Esophagus squamous epithelium (tissue), 5 donors: ENCODE data around the gene NDUFA12. TPM values are rescaled to one million over a fixed set of nuclear protein-coding genes. Genes with fewer than 3 reads are reported as not detected.

Experiments
- DNase-seq: peaks from one replicate; lab custom pipeline; 2025; lab: John Stamatoyannopoulos, UW
- H3K27ac ChIP-seq, 4 donors: fragments of 200-600 bp; sonication (generic); one replicate each; pipeline ENCODE4 v1.5.1; 2016 to 2019; ENCODE audit warnings: mild to moderate bottlenecking in 1 of 4
- H3K27me3 ChIP-seq, 4 donors: fragments of 200-600 bp; sonication (generic); 1 replicate in 3 of 4; 2 replicates in 1 of 4; pipeline versions ENCODE4 v1.5.1 to v1.6.0; 2017 to 2021; ENCODE audit warnings: antibody characterized with exemption in 1 of 4
- H3K36me3 ChIP-seq, 3 donors: fragments of 200-600 bp; sonication (generic); one replicate each; pipeline ENCODE4 v1.5.1; 2016 to 2019
- H3K4me1 ChIP-seq, 3 donors: fragments of 200-600 bp; sonication (generic); one replicate each; pipeline ENCODE4 v1.5.1; 2017 to 2019
- H3K4me3 ChIP-seq, 4 donors: fragments of 200-600 bp; sonication (generic); 1 replicate in 3 of 4; 2 replicates in 1 of 4; pipeline ENCODE4 v1.5.1; 2016 to 2019; ENCODE audit warnings: mild to moderate bottlenecking in 2 of 4, moderate library complexity in 1 of 4
- H3K9me3 ChIP-seq, 3 donors: fragments of 200-600 bp; sonication (generic); one replicate each; pipeline ENCODE4 v1.5.1; 2016 to 2019
- CTCF ChIP-seq, 6 experiments: fragments of 450-650 bp in 4 of 6; fragments of 200-600 bp in 2 of 6; sonication (generic) in 2 of 6; IDR thresholded peaks; one replicate each; pipeline ENCODE4 v1.5.1; 2016 to 2019; ENCODE audit warnings: antibody characterized with exemption in 6 of 6, mild to moderate bottlenecking in 4 of 6, moderate library complexity in 4 of 6
- POLR2A ChIP-seq, 4 donors: fragments of 450-650 bp; IDR thresholded peaks; one replicate each; pipeline ENCODE4 v1.6.1; 2017; ENCODE audit warnings: antibody characterized with exemption in 4 of 4, mild to moderate bottlenecking in 4 of 4, moderate library complexity in 3 of 4
- WGBS, 2 donors: methylation state at CpG; one replicate each; pipeline ENCODE4 v1.1.5; 2018; 5-methylcytosine and 5-hydroxymethylcytosine counted together
- intact Hi-C: fragments of 100-400 bp; cut with DNase I; formaldehyde crosslinking; loops from one replicate; pipeline ENCODE4 v1.15.0; 2022
- total RNA-seq, 4 donors: library from RNA; depleted of rRNA; stranded (reverse); fragments of >200 nt; gene quantifications; one replicate each; pipeline ENCODE4 v1.1.0, GENCODE V29; 2016
- donor health status: DM: yes; HTN: yes; CAD: no.

NDUFA12 gene
- total RNA-seq, 4 donors from 2014 or later: 86.1 to 163 (median 97.6) TPM

DNA sequence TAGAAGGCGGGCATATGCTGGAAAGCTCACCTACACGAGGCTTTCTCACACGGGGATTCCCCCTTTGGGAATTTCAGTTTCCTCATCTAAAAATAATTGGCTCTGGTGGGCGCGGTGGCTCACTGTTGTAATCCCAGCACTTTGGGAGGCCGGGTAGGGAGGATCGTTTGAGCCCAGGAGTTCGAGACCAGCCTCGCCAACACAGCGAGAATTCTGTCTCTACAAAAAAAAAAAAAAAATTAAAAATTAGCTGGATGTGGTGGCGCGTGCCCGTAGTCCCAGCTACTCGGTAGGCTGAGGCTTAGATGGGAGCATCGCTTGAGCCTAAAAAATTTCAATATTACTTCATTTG, 400 bp upstream of the NDUFA12 start:
- peak overlapping the region; percentile 79 to 93 (median 86) for H3K4me3 ChIP-seq
- intact Hi-C loops: no loop called here
- H3K4me1 ChIP-seq: peaks cover 8 to 43% (median 9%) of the 10 kb centered on the region in 3 donors
- peaks cover 0 to 19% (median 0%) of the 10 kb centered on the region in 3 donors for H3K36me3 ChIP-seq
- TF ChIP-seq CTCF (IDR thresholded peaks at IDR 0.05) (no peak), POLR2A (IDR thresholded peaks at IDR 0.05) (no peak)
- H3K27me3 ChIP-seq: no peaks in the 10 kb centered on the region
- peaks cover 0 to 20% (median 0%) of the 10 kb centered on the region in 3 donors for H3K9me3 ChIP-seq
- peak overlapping the region; percentile 88 to 94 (median 93) for H3K27ac ChIP-seq
- no peak for DNase-seq
- WGBS, 2 donors: 61 to 65% methylated on average over 10 to 15 of the region's 15 CpGs

GRCh38 chr12:95002754-95003153, 743 bp downstream of the NDUFA12 start:
- H3K4me3 ChIP-seq: peak overlapping the region; percentile 79 to 93 (median 86)
- H3K27me3 ChIP-seq: no peaks in the 10 kb centered on the region
- H3K36me3 ChIP-seq: peaks cover 0 to 19% (median 0%) of the 10 kb centered on the region in 3 donors
- peaks cover 0 to 8% (median 0%) of the 10 kb centered on the region in 3 donors for H3K9me3 ChIP-seq
- TF ChIP-seq CTCF (IDR thresholded peaks at IDR 0.05) (no peak), POLR2A (IDR thresholded peaks at IDR 0.05) (no peak)
- H3K4me1 ChIP-seq: peaks cover 8 to 43% (median 9%) of the 10 kb centered on the region in 3 donors
- no peak for DNase-seq
- 15 to 16% methylated on average over 3 of the region's 3 CpGs for WGBS, 2 donors
- peak overlapping the region; percentile 88 to 94 (median 93) for H3K27ac ChIP-seq
- intact Hi-C loops: no loop called here

GRCh38 chr12:94998326-94998725, 5.2 kb downstream of the NDUFA12 start:
- Histone ChIP-seq H3K4me3 (no peak overlapping the region), H3K27me3 (no peaks in the 10 kb centered on the region), H3K4me1 (peaks cover 8 to 46% (median 9%) of the 10 kb centered on the region in 3 donors), H3K27ac (no peak overlapping the region), H3K36me3 (peaks cover 0 to 45% (median 0%) of the 10 kb centered on the region in 3 donors), H3K9me3 (no peaks in the 10 kb centered on the region)
- DNase-seq: no peak
- WGBS, 2 donors: 62 to 81% methylated on average over 4 of the region's 4 CpGs
- no peak for TF ChIP-seq POLR2A (IDR thresholded peaks at IDR 0.05)
- no peak for TF ChIP-seq CTCF (IDR thresholded peaks at IDR 0.05)
- intact Hi-C loops: no loop called here

- Histone ChIP-seq H3K4me1 (peaks cover 4 to 43% (median 9%) of the 10 kb centered on the region in 3 donors), H3K27me3 (no peaks in the 10 kb centered on the region), H3K36me3 (peaks cover 0 to 50% (median 5%) of the 10 kb centered on the region in 3 donors), H3K4me3 (no peak overlapping the region), H3K27ac (no peak overlapping the region), H3K9me3 (no peaks in the 10 kb centered on the region)
- no peak for TF ChIP-seq POLR2A (IDR thresholded peaks at IDR 0.05)
- TF ChIP-seq CTCF (IDR thresholded peaks at IDR 0.05): no peak
- intact Hi-C loops: no loop called here
- no peak for DNase-seq
Measured at GRCh38 chr12:94997726-94998125, 5.8 kb downstream of the NDUFA12 start.

GRCh38 chr12:94997061-94997460, 6.4 kb downstream of the NDUFA12 start:
- intact Hi-C loops: no loop called here
- no peak overlapping the region for H3K27ac ChIP-seq
- DNase-seq: no peak
- no peak overlapping the region for H3K4me3 ChIP-seq
- H3K4me1 ChIP-seq: peaks cover 0 to 37% (median 9%) of the 10 kb centered on the region in 3 donors
- TF ChIP-seq POLR2A (IDR thresholded peaks at IDR 0.05): no peak
- TF ChIP-seq CTCF (IDR thresholded peaks at IDR 0.05): no peak
- peaks cover 0 to 57% (median 7%) of the 10 kb centered on the region in 3 donors for H3K36me3 ChIP-seq
- H3K27me3 ChIP-seq: no peaks in the 10 kb centered on the region
- H3K9me3 ChIP-seq: no peaks in the 10 kb centered on the region
- 93% methylated on average over 6 of the region's 6 CpGs for WGBS, 2 donors
